Effector memory CD8-positive, alpha-beta T cell (primary cell): ENCODE results near the gene CHAF1A.

Experiments used
- ATAC-seq: fragments of 150-1000 bp; cut with Tn5 transposase; replicated peaks from 2 replicates; pipeline ENCODE4 v1.10.0; 2021; ENCODE audit warnings: mild to moderate bottlenecking, moderate library complexity
- DNase-seq, 3 experiments: peaks; one replicate each; pipeline ENCODE4 v3.0.0; 2021
- H3K27ac Mint-ChIP-seq, 2 donors: one replicate each; pipeline ENCODE4 v1.8.0; 2022; ENCODE audit warnings: mild to moderate bottlenecking in 2 of 2, mixed read lengths in 2 of 2, moderate library complexity in 2 of 2
- H3K27me3 Mint-ChIP-seq, 2 donors: one replicate each; pipeline ENCODE4 v1.8.0; 2022; ENCODE audit warnings: mixed read lengths in 2 of 2
- H3K36me3 Mint-ChIP-seq: one replicate; pipeline ENCODE4 v1.8.0; 2022; ENCODE audit warnings: mild to moderate bottlenecking, moderate library complexity, mixed read lengths; ENCODE audit not compliant: insufficient read depth
- H3K4me1 Mint-ChIP-seq, 2 donors: one replicate each; pipeline ENCODE4 v1.8.0; 2022; ENCODE audit warnings: low read depth in 2 of 2, mixed read lengths in 2 of 2
- H3K4me3 Mint-ChIP-seq, 2 donors: one replicate each; pipeline ENCODE4 v1.8.0; 2022; ENCODE audit warnings: mild to moderate bottlenecking in 2 of 2, mixed read lengths in 2 of 2, moderate library complexity in 2 of 2
- H3K9me3 Mint-ChIP-seq, 2 donors: one replicate each; pipeline ENCODE4 v1.8.0; 2022; ENCODE audit warnings: mixed read lengths in 2 of 2

The CHAF1A gene

GRCh38 chr19:4467835-4468234 lies 65.4 kb downstream of the CHAF1A start:
- Mint-ChIP-seq H3K27me3 (no peaks in the 10 kb centered on the region), H3K4me3 (no peak overlapping the region), H3K27ac (no peak overlapping the region), H3K9me3 (no peaks in the 10 kb centered on the region), H3K4me1 (peaks cover 4 to 6% of the 10 kb centered on the region in 2 donors), H3K36me3 (no peaks in the 10 kb centered on the region)
- DNase-seq = no peak
- ATAC-seq = no peak

DNA sequence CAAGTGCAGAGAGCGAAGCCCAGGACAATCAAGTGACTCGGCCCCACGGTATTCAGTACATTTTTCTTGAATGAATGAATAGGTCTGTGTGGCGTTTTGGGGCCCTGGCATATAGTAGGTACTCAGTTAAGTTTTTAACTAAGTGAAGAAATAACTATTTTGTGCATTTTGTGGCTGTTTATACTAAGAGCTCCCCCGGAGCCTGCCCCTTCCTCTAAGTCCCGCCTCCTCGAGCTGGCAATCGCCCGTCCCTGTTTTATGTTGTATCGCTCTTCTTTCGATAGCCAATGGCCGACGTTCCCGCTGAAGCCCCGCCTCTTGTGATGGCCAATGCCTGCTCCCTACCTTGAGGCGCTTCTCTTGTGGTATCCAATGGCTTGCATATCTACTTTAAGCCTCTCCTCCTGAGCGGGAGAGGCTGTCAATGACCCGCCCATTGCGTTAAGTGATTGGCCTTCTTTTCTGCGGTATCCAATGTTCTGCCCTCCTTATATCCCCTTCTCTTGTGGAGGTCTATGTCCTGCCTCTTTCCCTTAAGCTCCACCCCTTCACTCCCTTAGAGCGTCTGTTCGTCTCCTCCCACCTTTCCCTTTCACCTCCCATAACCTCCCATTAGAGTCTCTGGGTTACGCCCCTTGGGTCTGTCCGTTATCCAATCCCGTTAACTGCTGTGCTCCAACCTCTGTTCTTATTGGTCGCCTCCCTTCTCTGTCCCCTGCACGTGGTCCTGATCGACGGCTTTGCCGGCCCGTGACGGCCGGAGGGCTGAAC lies 69.1 kb downstream of the CHAF1A start:
- Mint-ChIP-seq H3K4me3 (no peak overlapping the region), H3K27me3 (no peaks in the 10 kb centered on the region), H3K4me1 (peaks cover 19 to 21% of the 10 kb centered on the region in 2 donors), H3K27ac (no peak overlapping the region), H3K36me3 (no peaks in the 10 kb centered on the region), H3K9me3 (no peaks in the 10 kb centered on the region)
- DNase-seq = peak; percentile 95 to 97 (median 96)
- peak; percentile 82 for ATAC-seq

GRCh38 chr19:4472174-4472974 lies 69.9 kb downstream of the CHAF1A start, which contains the start of gene HDGFL2:
HDGFL2 (plus strand) TSS chr19:4472297; CDS start chr19:4472351, 54 bp downstream.
- DNase-seq (no peak), ATAC-seq (no peak)
- H3K4me1 Mint-ChIP-seq = peaks cover 19 to 21% of the 10 kb centered on the region in 2 donors
- H3K36me3 Mint-ChIP-seq = peaks cover 5% of the 10 kb centered on the region
- peak within 1 kb of the TSS; percentile 81 to 82 for H3K27ac Mint-ChIP-seq
- peak within 1 kb of the TSS in 1 of 2 donors; percentile 72 for H3K4me3 Mint-ChIP-seq
- no peaks in the 10 kb centered on the region for H3K9me3 Mint-ChIP-seq
- H3K27me3 Mint-ChIP-seq = no peaks in the 10 kb centered on the region

- no peaks in the 10 kb centered on the region for H3K27me3 Mint-ChIP-seq
- H3K4me3 Mint-ChIP-seq = peak overlapping the region in 1 of 2 donors; percentile 72
- H3K36me3 Mint-ChIP-seq = peaks cover 10% of the 10 kb centered on the region
- H3K4me1 Mint-ChIP-seq = peaks cover 19 to 21% of the 10 kb centered on the region in 2 donors
- peak overlapping the region; percentile 81 to 82 for H3K27ac Mint-ChIP-seq
- ATAC-seq (no peak), DNase-seq (no peak)
- H3K9me3 Mint-ChIP-seq = no peaks in the 10 kb centered on the region
Measured at GRCh38 chr19:4473011-4473762, 70.7 kb downstream of the CHAF1A start.

DNA sequence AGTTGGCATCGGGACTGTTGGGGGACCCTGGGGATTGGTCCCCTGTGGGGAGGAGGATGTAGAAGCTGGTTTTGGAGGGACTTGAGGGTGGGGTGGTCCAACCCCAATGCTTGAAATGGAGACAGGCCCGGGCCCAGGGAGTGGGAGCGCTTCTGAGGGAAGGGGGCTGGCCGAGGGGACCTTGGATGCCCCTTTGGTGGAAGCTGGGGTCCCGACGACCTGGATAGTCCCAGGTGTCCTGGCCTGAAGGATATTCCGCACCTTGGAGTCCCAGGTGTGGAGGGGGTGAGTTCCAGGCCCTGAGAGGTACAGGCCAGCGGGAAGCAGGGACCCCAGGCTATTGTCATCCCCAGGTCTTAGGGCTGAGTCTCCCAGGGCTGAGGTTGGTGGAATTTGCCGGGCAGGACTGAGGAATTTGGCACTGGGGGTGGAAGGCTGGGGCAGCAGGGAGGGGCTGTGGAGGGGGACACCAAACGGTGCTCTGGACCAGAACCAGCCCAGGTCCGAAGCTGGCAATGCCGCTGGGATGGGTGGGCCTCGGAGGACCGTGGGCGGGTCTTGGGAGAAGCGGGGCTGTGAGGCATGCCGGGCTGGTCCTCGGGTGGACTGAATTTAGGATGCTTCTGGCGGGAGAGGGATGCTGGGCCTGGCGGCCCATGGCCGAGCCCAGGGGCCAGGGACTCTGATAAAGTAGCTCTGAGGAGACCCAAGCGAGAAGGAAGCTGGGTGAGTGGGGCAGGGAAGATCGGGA lies 71.5 kb downstream of the CHAF1A start:
- no peak for DNase-seq
- peak overlapping the region in 1 of 2 donors; percentile 72 for H3K4me3 Mint-ChIP-seq

GRCh38 chr19:4474514-4475022 lies 72.1 kb downstream of the CHAF1A start:
- ATAC-seq (no peak), DNase-seq (no peak)
- peak overlapping the region in 1 of 2 donors; percentile 72 for H3K4me3 Mint-ChIP-seq

More for the DNA sequence above, 71.5 kb downstream of the CHAF1A start:
- Mint-ChIP-seq H3K9me3 (no peaks in the 10 kb centered on the region), H3K36me3 (peaks cover 17% of the 10 kb centered on the region), H3K27me3 (no peaks in the 10 kb centered on the region), H3K4me1 (peaks cover 19 to 21% of the 10 kb centered on the region in 2 donors), H3K27ac (peak overlapping the region; percentile 81 to 82)
- no peak for ATAC-seq

DNA sequence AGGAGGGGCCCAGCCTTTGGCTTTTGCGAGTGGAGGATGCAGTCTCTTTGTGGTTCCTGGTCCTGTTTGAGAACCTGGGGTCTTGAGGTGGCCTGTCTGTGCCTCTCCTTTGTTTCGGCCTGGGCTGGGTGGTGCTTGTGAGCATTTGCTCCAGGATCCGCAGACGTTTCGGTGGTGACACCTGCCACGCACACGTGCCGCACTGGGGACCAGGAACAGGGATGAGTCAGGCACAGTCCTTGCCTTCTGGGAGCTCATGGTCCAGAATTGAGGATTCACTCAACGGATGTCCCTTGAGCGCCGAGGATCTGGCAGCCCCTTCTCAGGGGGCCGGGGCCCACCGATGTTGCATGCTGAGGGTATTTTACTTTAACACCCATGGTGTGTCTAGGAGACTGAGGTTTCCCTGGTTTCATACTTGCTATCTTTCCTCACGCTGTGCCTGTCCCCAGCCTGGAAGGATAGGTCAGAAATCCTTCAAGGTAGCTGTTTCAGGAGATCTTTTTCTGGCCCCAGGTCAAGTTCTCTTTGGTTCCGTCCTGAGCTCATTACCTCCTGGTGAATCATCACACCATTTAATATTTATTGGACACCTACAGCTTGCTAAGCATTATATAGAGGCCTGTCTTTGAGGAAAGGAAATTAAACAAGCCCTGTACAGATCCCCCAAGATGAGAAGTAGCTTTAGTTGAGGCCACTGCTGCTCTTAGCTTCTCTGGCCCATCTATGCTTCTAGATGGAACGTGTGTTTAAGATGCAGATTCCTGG lies 74.8 kb downstream of the CHAF1A start:
- peaks cover 29% of the 10 kb centered on the region for H3K36me3 Mint-ChIP-seq
- H3K4me1 Mint-ChIP-seq = peaks cover 15 to 16% of the 10 kb centered on the region in 2 donors
- ATAC-seq (no peak), DNase-seq (no peak)
- H3K9me3 Mint-ChIP-seq = no peaks in the 10 kb centered on the region
- H3K27me3 Mint-ChIP-seq = no peaks in the 10 kb centered on the region
- no peak overlapping the region for H3K27ac Mint-ChIP-seq
- H3K4me3 Mint-ChIP-seq = no peak overlapping the region

More at GRCh38 chr19:4474514-4475022, 72.1 kb downstream of the CHAF1A start:
- peaks cover 20% of the 10 kb centered on the region for H3K36me3 Mint-ChIP-seq
- no peaks in the 10 kb centered on the region for H3K9me3 Mint-ChIP-seq
- H3K4me1 Mint-ChIP-seq = peaks cover 19 to 21% of the 10 kb centered on the region in 2 donors
- H3K27ac Mint-ChIP-seq = peak overlapping the region in 1 of 2 donors; percentile 20
- H3K27me3 Mint-ChIP-seq = no peaks in the 10 kb centered on the region

GRCh38 chr19:4482721-4483364 lies 80.4 kb downstream of the CHAF1A start:
- H3K4me1 Mint-ChIP-seq = peaks cover 0 to 4% of the 10 kb centered on the region in 2 donors
- H3K4me3 Mint-ChIP-seq = no peak overlapping the region
- peaks cover 36% of the 10 kb centered on the region for H3K36me3 Mint-ChIP-seq
- ATAC-seq (no peak), DNase-seq (no peak)
- no peak overlapping the region for H3K27ac Mint-ChIP-seq
- no peaks in the 10 kb centered on the region for H3K9me3 Mint-ChIP-seq
- H3K27me3 Mint-ChIP-seq = no peaks in the 10 kb centered on the region

DNA sequence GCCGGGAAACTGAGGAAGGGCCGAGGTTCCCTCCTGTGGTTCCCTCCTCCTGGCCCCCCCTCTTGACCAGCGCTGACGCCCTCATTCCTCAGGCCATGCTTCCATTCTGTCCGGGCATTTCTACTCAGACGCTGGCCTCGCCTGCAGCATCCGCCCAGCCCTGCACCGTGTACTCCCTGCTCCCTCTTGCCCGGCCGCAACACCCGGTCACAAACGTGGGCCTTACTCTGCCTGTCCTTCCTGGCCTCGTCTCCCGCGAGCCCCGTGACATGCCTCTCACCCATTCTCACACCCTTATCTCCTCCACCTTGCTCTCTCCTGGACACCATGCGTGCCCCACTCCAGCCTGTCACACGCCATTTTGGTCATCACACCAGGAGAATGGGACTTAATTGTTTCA lies 80.9 kb downstream of the CHAF1A start:
- H3K4me1 Mint-ChIP-seq = peaks cover 0 to 4% of the 10 kb centered on the region in 2 donors
- no peak overlapping the region for H3K4me3 Mint-ChIP-seq
- H3K27me3 Mint-ChIP-seq = no peaks in the 10 kb centered on the region
- no peaks in the 10 kb centered on the region for H3K9me3 Mint-ChIP-seq
- peaks cover 32% of the 10 kb centered on the region for H3K36me3 Mint-ChIP-seq
- DNase-seq = no peak
- H3K27ac Mint-ChIP-seq = no peak overlapping the region
- ATAC-seq = no peak

DNA sequence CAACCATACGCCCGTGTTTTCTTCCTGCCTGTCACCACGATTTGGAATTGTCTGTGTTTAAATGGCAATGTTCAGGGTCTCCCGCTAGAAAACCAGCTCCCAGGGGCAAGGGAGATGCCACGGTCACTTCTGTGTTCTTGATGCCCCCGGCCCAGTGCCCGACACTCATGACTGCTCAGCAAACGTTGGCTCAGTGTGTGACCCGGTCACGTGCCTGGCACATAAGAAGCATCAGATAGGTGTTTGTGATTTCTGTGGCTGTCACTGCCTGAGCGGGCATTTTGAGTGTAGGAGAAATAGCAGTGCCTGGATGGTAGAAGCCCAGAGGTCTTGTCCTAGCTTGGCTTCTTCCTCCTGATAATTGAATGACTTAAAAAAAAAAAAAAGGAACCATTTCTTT lies 85.1 kb downstream of the CHAF1A start:
- DNase-seq (no peak), ATAC-seq (no peak)
- Mint-ChIP-seq H3K9me3 (no peaks in the 10 kb centered on the region), H3K27me3 (no peaks in the 10 kb centered on the region), H3K27ac (no peak overlapping the region), H3K4me3 (no peak overlapping the region), H3K36me3 (peaks cover 37% of the 10 kb centered on the region), H3K4me1 (peaks cover 0 to 4% of the 10 kb centered on the region in 2 donors)

- H3K4me1 Mint-ChIP-seq = peaks cover 0 to 4% of the 10 kb centered on the region in 2 donors
Measured at GRCh38 chr19:4488496-4488895, 86.1 kb downstream of the CHAF1A start.

More at GRCh38 chr19:4488496-4488895, 86.1 kb downstream of the CHAF1A start:
- no peak for DNase-seq
- H3K4me3 Mint-ChIP-seq = no peak overlapping the region
- peaks cover 35% of the 10 kb centered on the region for H3K36me3 Mint-ChIP-seq
- no peak for ATAC-seq
- H3K9me3 Mint-ChIP-seq = no peaks in the 10 kb centered on the region
- H3K27me3 Mint-ChIP-seq = no peaks in the 10 kb centered on the region
- H3K27ac Mint-ChIP-seq = no peak overlapping the region
